GM15510 (cell line): Measurements from ENCODE around the gene SLCO4C1.

Source experiments
- POLR2A ChIP-seq: IDR thresholded peaks from 3 replicates; pipeline ENCODE4 v1.6.1; 2011; ENCODE audit warnings: borderline replicate concordance; ENCODE audit not compliant: insufficient read length; ENCODE audit errors: extremely low read depth

The SLCO4C1 gene

GRCh38 chr5:102286476-102286875, 9.6 kb downstream of the SLCO4C1 start:
- no peak for TF ChIP-seq POLR2A

- no peak for TF ChIP-seq POLR2A
Measured at GRCh38 chr5:102283102-102283797, 12.8 kb downstream of the SLCO4C1 start.

GRCh38 chr5:102279711-102280110, 16.4 kb downstream of the SLCO4C1 start:
- no peak for TF ChIP-seq POLR2A

- no peak for TF ChIP-seq POLR2A
Measured at GRCh38 chr5:102278231-102278630, 17.9 kb downstream of the SLCO4C1 start.

GRCh38 chr5:102277144-102277543, 18.9 kb downstream of the SLCO4C1 start:
- no peak for TF ChIP-seq POLR2A

- no peak for TF ChIP-seq POLR2A
Measured at GRCh38 chr5:102271759-102272158, 24.3 kb downstream of the SLCO4C1 start.

GRCh38 chr5:102270036-102270435, 26.0 kb downstream of the SLCO4C1 start:
- TF ChIP-seq POLR2A: no peak

- TF ChIP-seq POLR2A: no peak
Measured at GRCh38 chr5:102262688-102263087, 33.4 kb downstream of the SLCO4C1 start.

GRCh38 chr5:102249381-102249780, 46.7 kb downstream of the SLCO4C1 start:
- no peak for TF ChIP-seq POLR2A

GRCh38 chr5:102243213-102243612, 52.9 kb downstream of the SLCO4C1 start:
- no peak for TF ChIP-seq POLR2A

- TF ChIP-seq POLR2A: no peak
Measured at GRCh38 chr5:102241809-102242421, 54.2 kb downstream of the SLCO4C1 start.

- TF ChIP-seq POLR2A: no peak
Measured at GRCh38 chr5:102231693-102232619, 64.1 kb downstream of the SLCO4C1 start.

- no peak for TF ChIP-seq POLR2A
Measured at GRCh38 chr5:102229685-102230084, 66.4 kb downstream of the SLCO4C1 start.

- no peak for TF ChIP-seq POLR2A
Measured at GRCh38 chr5:102226321-102226720, 69.8 kb downstream of the SLCO4C1 start.
